HL-60 (cell line): ENCODE data around the gene TOB1.

ENCODE experiments used
- GABPA ChIP-seq: IDR thresholded peaks from 2 replicates; pipeline ENCODE4 v1.6.1; 2012; ENCODE audit warnings: low read depth
- POLR2AphosphoS5 ChIP-seq: IDR thresholded peaks from 2 replicates; pipeline ENCODE4 v1.6.1; 2012; ENCODE audit warnings: low read depth
- TF ChIP-seq, protein P1 (sequence below): IDR thresholded peaks from one replicate; pipeline ENCODE4 v1.5.1; 2011; ENCODE audit warnings: low read length, control low read depth, inconsistent platforms; ENCODE audit not compliant: insufficient read depth
- TF ChIP-seq, protein P2 (sequence below): IDR thresholded peaks from 2 replicates; pipeline ENCODE4 v1.6.1; 2012; ENCODE audit warnings: low read depth; ENCODE audit not compliant: insufficient replicate concordance

DNA sequence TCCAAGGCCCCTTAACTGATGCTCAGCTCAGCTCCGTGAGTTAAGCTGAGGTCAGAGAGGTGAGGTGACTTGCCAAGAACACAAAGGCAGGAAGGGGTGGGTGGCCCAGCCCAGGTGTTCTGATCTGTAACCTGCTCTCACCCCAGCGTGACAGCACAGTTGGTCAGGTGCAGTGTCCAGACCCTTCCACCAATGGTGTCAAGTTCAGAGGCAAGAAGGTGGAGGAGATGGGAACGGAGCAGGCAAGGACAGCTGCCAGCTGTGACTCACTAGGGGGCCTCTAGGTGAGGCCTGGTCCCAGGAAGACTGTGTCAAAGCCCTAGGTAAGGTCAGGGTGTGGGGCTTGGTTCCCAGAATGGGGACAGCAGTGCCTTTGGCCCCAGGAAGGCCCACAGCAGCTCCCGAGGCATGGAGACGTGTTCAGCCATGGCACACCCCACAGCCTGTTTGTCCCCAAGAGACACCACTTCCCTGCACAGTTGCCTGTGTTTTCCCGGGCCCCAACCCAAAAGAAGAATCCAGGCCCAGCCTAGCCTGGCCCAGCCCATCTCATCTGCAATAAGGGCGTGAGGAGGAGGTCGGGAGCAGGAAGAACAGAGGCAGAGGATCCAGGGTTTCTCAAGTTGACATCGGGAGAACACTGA lies 23.5 kb downstream of the TOB1 start:
- TF ChIP-seq, protein P1, sequence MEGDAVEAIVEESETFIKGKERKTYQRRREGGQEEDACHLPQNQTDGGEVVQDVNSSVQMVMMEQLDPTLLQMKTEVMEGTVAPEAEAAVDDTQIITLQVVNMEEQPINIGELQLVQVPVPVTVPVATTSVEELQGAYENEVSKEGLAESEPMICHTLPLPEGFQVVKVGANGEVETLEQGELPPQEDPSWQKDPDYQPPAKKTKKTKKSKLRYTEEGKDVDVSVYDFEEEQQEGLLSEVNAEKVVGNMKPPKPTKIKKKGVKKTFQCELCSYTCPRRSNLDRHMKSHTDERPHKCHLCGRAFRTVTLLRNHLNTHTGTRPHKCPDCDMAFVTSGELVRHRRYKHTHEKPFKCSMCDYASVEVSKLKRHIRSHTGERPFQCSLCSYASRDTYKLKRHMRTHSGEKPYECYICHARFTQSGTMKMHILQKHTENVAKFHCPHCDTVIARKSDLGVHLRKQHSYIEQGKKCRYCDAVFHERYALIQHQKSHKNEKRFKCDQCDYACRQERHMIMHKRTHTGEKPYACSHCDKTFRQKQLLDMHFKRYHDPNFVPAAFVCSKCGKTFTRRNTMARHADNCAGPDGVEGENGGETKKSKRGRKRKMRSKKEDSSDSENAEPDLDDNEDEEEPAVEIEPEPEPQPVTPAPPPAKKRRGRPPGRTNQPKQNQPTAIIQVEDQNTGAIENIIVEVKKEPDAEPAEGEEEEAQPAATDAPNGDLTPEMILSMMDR = no peak
- TF ChIP-seq, protein P2, sequence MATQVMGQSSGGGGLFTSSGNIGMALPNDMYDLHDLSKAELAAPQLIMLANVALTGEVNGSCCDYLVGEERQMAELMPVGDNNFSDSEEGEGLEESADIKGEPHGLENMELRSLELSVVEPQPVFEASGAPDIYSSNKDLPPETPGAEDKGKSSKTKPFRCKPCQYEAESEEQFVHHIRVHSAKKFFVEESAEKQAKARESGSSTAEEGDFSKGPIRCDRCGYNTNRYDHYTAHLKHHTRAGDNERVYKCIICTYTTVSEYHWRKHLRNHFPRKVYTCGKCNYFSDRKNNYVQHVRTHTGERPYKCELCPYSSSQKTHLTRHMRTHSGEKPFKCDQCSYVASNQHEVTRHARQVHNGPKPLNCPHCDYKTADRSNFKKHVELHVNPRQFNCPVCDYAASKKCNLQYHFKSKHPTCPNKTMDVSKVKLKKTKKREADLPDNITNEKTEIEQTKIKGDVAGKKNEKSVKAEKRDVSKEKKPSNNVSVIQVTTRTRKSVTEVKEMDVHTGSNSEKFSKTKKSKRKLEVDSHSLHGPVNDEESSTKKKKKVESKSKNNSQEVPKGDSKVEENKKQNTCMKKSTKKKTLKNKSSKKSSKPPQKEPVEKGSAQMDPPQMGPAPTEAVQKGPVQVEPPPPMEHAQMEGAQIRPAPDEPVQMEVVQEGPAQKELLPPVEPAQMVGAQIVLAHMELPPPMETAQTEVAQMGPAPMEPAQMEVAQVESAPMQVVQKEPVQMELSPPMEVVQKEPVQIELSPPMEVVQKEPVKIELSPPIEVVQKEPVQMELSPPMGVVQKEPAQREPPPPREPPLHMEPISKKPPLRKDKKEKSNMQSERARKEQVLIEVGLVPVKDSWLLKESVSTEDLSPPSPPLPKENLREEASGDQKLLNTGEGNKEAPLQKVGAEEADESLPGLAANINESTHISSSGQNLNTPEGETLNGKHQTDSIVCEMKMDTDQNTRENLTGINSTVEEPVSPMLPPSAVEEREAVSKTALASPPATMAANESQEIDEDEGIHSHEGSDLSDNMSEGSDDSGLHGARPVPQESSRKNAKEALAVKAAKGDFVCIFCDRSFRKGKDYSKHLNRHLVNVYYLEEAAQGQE = no peak
- TF ChIP-seq POLR2AphosphoS5 (no peak), GABPA (no peak)
